HEK293 (cell line): Measurements from ENCODE around the gene SIX2.

Experiments
- CTCF ChIA-PET: fragments of 350-600 bp; formaldehyde crosslinking; extraction: SDS; loops from one replicate; lab custom pipeline; 2021; ENCODE audit warnings: antibody characterized with exemption; lab: Yijun Ruan, JAX
- POLR2A ChIA-PET: fragments of 300-600 bp; formaldehyde crosslinking; extraction: SDS; loops from one replicate; lab custom pipeline; 2020; ENCODE audit warnings: antibody characterized with exemption, inconsistent platforms; lab: Yijun Ruan, JAX
- H3K27ac ChIP-seq: fragments of 200-500 bp; sonication (Bioruptor generic); 2 replicates; pipeline ENCODE4 v1.5.1; 2014; ENCODE audit warnings: low read depth, low read length, control low read depth, inconsistent platforms; ENCODE audit errors: extremely low read depth
- H3K36me3 ChIP-seq, 2 experiments: fragments of 200-500 bp in 1 of 2; sonication (Bioruptor generic) in 1 of 2; 1 replicate in 1 of 2; 2 replicates in 1 of 2; pipeline ENCODE4 v1.5.1; 2014 to 2017; ENCODE audit warnings: inconsistent platforms in 2 of 2, low read length in 2 of 2; ENCODE audit not compliant: control insufficient read depth in 2 of 2, insufficient read depth in 1 of 2
- H3K4me1 ChIP-seq: fragments of 200-500 bp; sonication (Bioruptor generic); 2 replicates; pipeline ENCODE4 v1.5.1; 2014; ENCODE audit warnings: mild to moderate bottlenecking, low read length, inconsistent platforms; ENCODE audit not compliant: control insufficient read depth, insufficient read depth
- H3K4me3 ChIP-seq: 2 replicates; pipeline ENCODE4 v1.5.1; 2011; ENCODE audit warnings: low read depth, mild to moderate bottlenecking, control low read depth, low read length, moderate library complexity
- H3K9me3 ChIP-seq: fragments of 200-500 bp; sonication (Bioruptor generic); 2 replicates; pipeline ENCODE4 v1.5.1; 2014; ENCODE audit warnings: low read depth, low read length, inconsistent platforms; ENCODE audit not compliant: control insufficient read depth, insufficient read depth
- GLI4 ChIP-seq: fragments of 450-650 bp; formaldehyde crosslinking; IDR thresholded peaks from 2 replicates; pipeline ENCODE4 v1.5.1; 2016; ENCODE audit warnings: missing biosample characterization, missing genetic modification characterization
- GLIS1 ChIP-seq: fragments of 450-650 bp; formaldehyde crosslinking; IDR thresholded peaks from 2 replicates; pipeline ENCODE4 v1.5.1; 2016; ENCODE audit warnings: missing biosample characterization, missing genetic modification characterization
- IKZF3 ChIP-seq: fragments of 450-650 bp; IDR thresholded peaks from 2 replicates; pipeline ENCODE4 v1.5.0; 2018; ENCODE audit warnings: missing biosample characterization, mild to moderate bottlenecking, missing genetic modification characterization, moderate library complexity
- KLF16 ChIP-seq: fragments of 450-650 bp; formaldehyde crosslinking; IDR thresholded peaks from 2 replicates; pipeline ENCODE4 v1.5.1; 2017; ENCODE audit warnings: missing biosample characterization, missing genetic modification characterization
- ZBTB20 ChIP-seq: fragments of 450-650 bp; formaldehyde crosslinking; IDR thresholded peaks from 2 replicates; pipeline ENCODE4 v1.5.1; 2016; ENCODE audit warnings: missing biosample characterization, missing genetic modification characterization
- ZEB2 ChIP-seq: fragments of 450-650 bp; formaldehyde crosslinking; IDR thresholded peaks from 2 replicates; pipeline ENCODE4 v1.5.1; 2016; ENCODE audit warnings: missing biosample characterization, missing genetic modification characterization
- ZFHX2 ChIP-seq: fragments of 450-650 bp; formaldehyde crosslinking; conservative IDR thresholded peaks from 2 replicates; pipeline ENCODE4 v1.5.1; 2016; ENCODE audit warnings: missing biosample characterization, missing genetic modification characterization
- ZNF132 ChIP-seq: fragments of 450-650 bp; formaldehyde crosslinking; IDR thresholded peaks from 2 replicates; pipeline ENCODE4 v1.5.1; 2017; ENCODE audit warnings: missing biosample characterization, missing genetic modification characterization, borderline replicate concordance
- ZNF214 ChIP-seq: fragments of 450-650 bp; formaldehyde crosslinking; IDR thresholded peaks from 2 replicates; pipeline ENCODE4 v1.5.1; 2017; ENCODE audit warnings: missing biosample characterization, mild to moderate bottlenecking, missing genetic modification characterization, borderline replicate concordance
- ZNF341 ChIP-seq: fragments of 450-650 bp; formaldehyde crosslinking; IDR thresholded peaks from 2 replicates; pipeline ENCODE4; 2016; ENCODE audit warnings: low read depth, missing biosample characterization, missing genetic modification characterization
- ZNF510 ChIP-seq: fragments of 450-650 bp; formaldehyde crosslinking; IDR thresholded peaks from 2 replicates; pipeline ENCODE4 v1.5.1; 2018; ENCODE audit warnings: mild to moderate bottlenecking, missing genetic modification characterization, missing biosample characterization; ENCODE audit not compliant: insufficient replicate concordance
- ZNF513 ChIP-seq: fragments of 450-650 bp; IDR thresholded peaks from 2 replicates; pipeline ENCODE4 v1.5.1; 2018; ENCODE audit warnings: missing biosample characterization, missing genetic modification characterization
- ZNF610 ChIP-seq: fragments of 450-650 bp; formaldehyde crosslinking; IDR thresholded peaks from 2 replicates; pipeline ENCODE4 v1.5.1; 2016; ENCODE audit warnings: missing biosample characterization, missing genetic modification characterization, borderline replicate concordance
- ZNF776 ChIP-seq: fragments of 450-650 bp; formaldehyde crosslinking; IDR thresholded peaks from 2 replicates; pipeline ENCODE4 v1.5.0; 2017; ENCODE audit warnings: missing biosample characterization, missing genetic modification characterization, borderline replicate concordance
- ZNF777 ChIP-seq: fragments of 450-650 bp; formaldehyde crosslinking; IDR thresholded peaks from 2 replicates; pipeline ENCODE4 v1.5.1; 2017; ENCODE audit warnings: missing biosample characterization, missing genetic modification characterization, borderline replicate concordance
- ZNF830 ChIP-seq: fragments of 450-650 bp; IDR thresholded peaks from 2 replicates; pipeline ENCODE4 v1.5.0; 2018; ENCODE audit warnings: missing biosample characterization, missing genetic modification characterization, low read depth, mild to moderate bottlenecking, moderate library complexity
- ZNF837 ChIP-seq: fragments of 450-650 bp; formaldehyde crosslinking; IDR thresholded peaks from 2 replicates; pipeline ENCODE4 v1.5.1; 2016; ENCODE audit warnings: missing biosample characterization, missing genetic modification characterization
- ZSCAN18 ChIP-seq: fragments of 450-650 bp; formaldehyde crosslinking; IDR thresholded peaks from 2 replicates; pipeline ENCODE4 v1.5.1; 2016; ENCODE audit warnings: missing biosample characterization, missing genetic modification characterization
- ZSCAN4 ChIP-seq: fragments of 450-650 bp; formaldehyde crosslinking; IDR thresholded peaks from 2 replicates; pipeline ENCODE4 v1.5.1; 2017; ENCODE audit warnings: missing biosample characterization, missing genetic modification characterization

The SIX2 gene

GRCh38 chr2:44980751-44981713 lies 28.2 kb downstream of the SIX2 start:
- POLR2A ChIA-PET: no interaction called here
- no peaks in the 10 kb centered on the region for H3K4me1 ChIP-seq
- CTCF ChIA-PET: interaction anchor here (0.5 to 5.8 kb wide), 55 partner anchors 8 to 1800 kb away, joined by 3 to 106 read pairs (median 4); no protein-coding TSS in a partner anchor
- H3K36me3 ChIP-seq: no peaks in the 10 kb centered on the region
- H3K27ac ChIP-seq: no peak overlapping the region
- H3K4me3 ChIP-seq: no peak overlapping the region
- no peaks in the 10 kb centered on the region for H3K9me3 ChIP-seq
- no peak for TF ChIP-seq ZNF132 (tag by site-specific recombination)
- 0 out of 2 replicates have a peak, but pooled peaks have one; percentile 9 for TF ChIP-seq IKZF3 (tag by site-specific recombination)

GRCh38 chr2:44979581-44979980 lies 29.7 kb downstream of the SIX2 start:
- no peak overlapping the region for H3K27ac ChIP-seq
- no peaks in the 10 kb centered on the region for H3K9me3 ChIP-seq
- no peaks in the 10 kb centered on the region for H3K36me3 ChIP-seq
- CTCF ChIA-PET: no interaction called here
- TF ChIP-seq ZNF830 (tag by site-specific recombination): no peak
- TF ChIP-seq ZNF777 (tag by site-specific recombination): no peak
- no peak for TF ChIP-seq ZSCAN4
- no peak for TF ChIP-seq ZNF510 (tag by site-specific recombination)
- no peak for TF ChIP-seq ZNF776 (tag by site-specific recombination)
- no peak for TF ChIP-seq ZNF837 (tag by site-specific recombination)
- no peak for TF ChIP-seq ZEB2 (tag by site-specific recombination)
- TF ChIP-seq ZNF214 (tag by site-specific recombination): no peak
- TF ChIP-seq ZNF513: no peak
- no peak overlapping the region for H3K4me3 ChIP-seq
- no peaks in the 10 kb centered on the region for H3K4me1 ChIP-seq
- POLR2A ChIA-PET: no interaction called here

GRCh38 chr2:44975571-44976450 lies 33.4 kb downstream of the SIX2 start:
- no peaks in the 10 kb centered on the region for H3K9me3 ChIP-seq
- ChIA-PET POLR2A (no interaction called here), CTCF (interaction anchor here (0.9 to 2.4 kb wide), 4 partner anchors 20 to 586 kb away, joined by 3 to 6 read pairs (median 5); no protein-coding TSS in a partner anchor)
- no peak for TF ChIP-seq ZNF610 (tag by site-specific recombination)
- TF ChIP-seq ZFHX2: 0 out of 2 replicates have a peak, but pooled peaks have one; percentile 25
- TF ChIP-seq ZNF341 (tag by site-specific recombination): no peak
- TF ChIP-seq ZBTB20 (tag by site-specific recombination): no peak
- TF ChIP-seq GLIS1 (tag by site-specific recombination): no peak
- no peak for TF ChIP-seq ZSCAN18 (tag by site-specific recombination)
- TF ChIP-seq KLF16 (tag by site-specific recombination): no peak
- TF ChIP-seq GLI4 (tag by site-specific recombination): no peak
- TF ChIP-seq, all 188 proteins: peak for 1
- H3K27ac ChIP-seq: no peak overlapping the region
- no peaks in the 10 kb centered on the region for H3K4me1 ChIP-seq
- H3K4me3 ChIP-seq: no peak overlapping the region
- no peaks in the 10 kb centered on the region for H3K36me3 ChIP-seq
